CD14-positive monocyte (primary cell): ENCODE data around the gene SYNM. TPM values are rescaled to one million over a fixed set of nuclear protein-coding genes. Genes with fewer than 3 reads are reported as not detected.
A peak's percentile ranks its signal among the peaks of the same experiment; 100 is the strongest.

ENCODE experiments used
- DNase-seq, 3 donors: peaks; one replicate each; pipeline ENCODE4 v3.0.0-alpha.2; 2011 to 2022
- H2AFZ ChIP-seq: 2 replicates; pipeline ENCODE4 v1.6.0; 2012; ENCODE audit warnings: mild to moderate bottlenecking, low read depth, low read length, inconsistent platforms; ENCODE audit not compliant: insufficient read depth, poor library complexity, severe bottlenecking
- H3K27ac ChIP-seq, 2 donors: 1 replicate in 1 of 2; 2 replicates in 1 of 2; pipeline ENCODE4 v1.5.1; 2012 to 2013; ENCODE audit warnings: low read length in 2 of 2, control low read depth in 1 of 2, inconsistent platforms in 1 of 2, low read depth in 1 of 2, mild to moderate bottlenecking in 1 of 2
- H3K27me3 ChIP-seq, 2 donors: one replicate each; pipeline versions ENCODE4 v1.6.0 to v1.6.1; 2011 to 2013; ENCODE audit warnings: low read length in 2 of 2; ENCODE audit not compliant: control insufficient read depth in 2 of 2, insufficient read depth in 2 of 2
- H3K36me3 ChIP-seq, 2 donors: replicated peaks in 1 of 2; 1 replicate in 1 of 2; 2 replicates in 1 of 2; pipeline versions ENCODE4 v1.5.1 to v1.6.1; 2012 to 2013; ENCODE audit warnings: low read length in 2 of 2, control low read depth in 1 of 2, inconsistent platforms in 1 of 2, mild to moderate bottlenecking in 1 of 2; ENCODE audit not compliant: insufficient read depth in 2 of 2, control insufficient read depth in 1 of 2
- H3K4me1 ChIP-seq, 2 donors: 1 replicate in 1 of 2; 2 replicates in 1 of 2; pipeline versions ENCODE4 v1.5.1 to v1.6.1; 2012 to 2013; ENCODE audit warnings: low read length in 2 of 2, control low read depth in 1 of 2, inconsistent platforms in 1 of 2, mild to moderate bottlenecking in 1 of 2, moderate library complexity in 1 of 2; ENCODE audit not compliant: insufficient read depth in 2 of 2, control insufficient read depth in 1 of 2
- H3K4me2 ChIP-seq: replicated peaks from 2 replicates; pipeline ENCODE3; 2012; ENCODE audit warnings: low read length, moderate library complexity, mild to moderate bottlenecking; ENCODE audit not compliant: poor library complexity, severe bottlenecking; ENCODE audit errors: extremely low read depth
- H3K4me3 ChIP-seq, 3 experiments: fragments of 200-600 bp in 1 of 3; sonication (generic) in 1 of 3; replicated peaks in 1 of 3; 1 replicate in 2 of 3; 2 replicates in 1 of 3; pipeline ENCODE4 v1.5.1; 2011 to 2013; ENCODE audit warnings: low read length in 3 of 3, mild to moderate bottlenecking in 3 of 3, control low read depth in 2 of 3, low read depth in 2 of 3, inconsistent platforms in 1 of 3, moderate library complexity in 1 of 3
- H3K79me2 ChIP-seq: 2 replicates; pipeline ENCODE4 v1.6.0; 2012; ENCODE audit warnings: mild to moderate bottlenecking, control low read depth, inconsistent platforms, low read length, moderate library complexity; ENCODE audit not compliant: insufficient read depth
- H3K9ac ChIP-seq: 2 replicates; pipeline ENCODE4 v1.6.0; 2017; ENCODE audit warnings: low read length, mild to moderate bottlenecking; ENCODE audit not compliant: insufficient read depth, poor library complexity, severe bottlenecking
- H3K9me3 ChIP-seq, 2 donors: replicated peaks in 1 of 2; 1 replicate in 1 of 2; 2 replicates in 1 of 2; pipeline versions ENCODE4 v1.5.1 to v1.6.1; 2012 to 2013; ENCODE audit warnings: low read length in 2 of 2, control low read depth in 1 of 2; ENCODE audit not compliant: control insufficient read depth in 1 of 2, insufficient read depth in 1 of 2
- H4K20me1 ChIP-seq: 2 replicates; pipeline ENCODE4 v1.6.0; 2012; ENCODE audit warnings: mild to moderate bottlenecking, low read length, control low read depth, moderate library complexity; ENCODE audit not compliant: insufficient read depth
- H3K27ac Mint-ChIP-seq, 7 donors: one replicate each; pipeline ENCODE4 v1.8.0; 2020; ENCODE audit warnings: mild to moderate bottlenecking in 7 of 7, mixed read lengths in 7 of 7, moderate library complexity in 6 of 7, inconsistent platforms in 2 of 7
- H3K27me3 Mint-ChIP-seq, 3 donors: one replicate each; pipeline ENCODE4 v1.8.0; 2021 to 2022; ENCODE audit warnings: low read depth in 3 of 3, mild to moderate bottlenecking in 3 of 3, mixed read lengths in 3 of 3, moderate library complexity in 3 of 3, inconsistent platforms in 1 of 3
- H3K36me3 Mint-ChIP-seq, 2 donors: one replicate each; pipeline ENCODE4 v1.8.0; 2020; ENCODE audit warnings: mixed read lengths in 2 of 2, inconsistent platforms in 1 of 2, mild to moderate bottlenecking in 1 of 2
- H3K4me1 Mint-ChIP-seq: one replicate; pipeline ENCODE4 v1.8.0; 2020; ENCODE audit warnings: mild to moderate bottlenecking, mixed read lengths
- H3K4me3 Mint-ChIP-seq, 2 donors: one replicate each; pipeline ENCODE4 v1.8.0; 2020; ENCODE audit warnings: mild to moderate bottlenecking in 2 of 2, mixed read lengths in 2 of 2, moderate library complexity in 1 of 2
- H3K9me3 Mint-ChIP-seq, 7 donors: one replicate each; pipeline ENCODE4 v1.8.0; 2020 to 2022; ENCODE audit warnings: mixed read lengths in 7 of 7, mild to moderate bottlenecking in 6 of 7, moderate library complexity in 6 of 7, inconsistent platforms in 2 of 7
- WGBS: methylation state at CpG from one replicate; pipeline ENCODE4 v1.1.5; 2013; ENCODE audit warnings: missing lambda C conversion rate; ENCODE audit not compliant: insufficient coverage; 5-methylcytosine and 5-hydroxymethylcytosine counted together
- intact Hi-C, 2 donors: fragments of 100-400 bp; cut with micrococcal nuclease; formaldehyde crosslinking; loops; one replicate each; pipeline versions ENCODE4 v1.15.0 to v1.15.1; 2023
- polyA plus RNA-seq, 3 donors: library from polyadenylated mRNA; depleted of rRNA in 1 of 3; unstranded in 2 of 3; stranded (reverse) in 1 of 3; fragments of 300-500 nt in 2 of 3; fragments of >200 nt in 1 of 3; fragmentation: Illumina TruSeq in 2 of 3; gene quantifications; 1 replicate in 2 of 3; 2 replicates in 1 of 3; pipeline ENCODE4 v1.2.3, GENCODE V29; 2012 to 2021
- TF ChIP-seq, protein P1 (sequence below): fragments of 200-600 bp; IDR thresholded peaks from one replicate; pipeline ENCODE4 v1.8.0; 2022; ENCODE audit warnings: antibody characterized with exemption, mild to moderate bottlenecking

The SYNM gene
- polyA plus RNA-seq, 3 donors, result 0.04 to 0.05 TPM; not detected in 1

- TF ChIP-seq, protein P1, sequence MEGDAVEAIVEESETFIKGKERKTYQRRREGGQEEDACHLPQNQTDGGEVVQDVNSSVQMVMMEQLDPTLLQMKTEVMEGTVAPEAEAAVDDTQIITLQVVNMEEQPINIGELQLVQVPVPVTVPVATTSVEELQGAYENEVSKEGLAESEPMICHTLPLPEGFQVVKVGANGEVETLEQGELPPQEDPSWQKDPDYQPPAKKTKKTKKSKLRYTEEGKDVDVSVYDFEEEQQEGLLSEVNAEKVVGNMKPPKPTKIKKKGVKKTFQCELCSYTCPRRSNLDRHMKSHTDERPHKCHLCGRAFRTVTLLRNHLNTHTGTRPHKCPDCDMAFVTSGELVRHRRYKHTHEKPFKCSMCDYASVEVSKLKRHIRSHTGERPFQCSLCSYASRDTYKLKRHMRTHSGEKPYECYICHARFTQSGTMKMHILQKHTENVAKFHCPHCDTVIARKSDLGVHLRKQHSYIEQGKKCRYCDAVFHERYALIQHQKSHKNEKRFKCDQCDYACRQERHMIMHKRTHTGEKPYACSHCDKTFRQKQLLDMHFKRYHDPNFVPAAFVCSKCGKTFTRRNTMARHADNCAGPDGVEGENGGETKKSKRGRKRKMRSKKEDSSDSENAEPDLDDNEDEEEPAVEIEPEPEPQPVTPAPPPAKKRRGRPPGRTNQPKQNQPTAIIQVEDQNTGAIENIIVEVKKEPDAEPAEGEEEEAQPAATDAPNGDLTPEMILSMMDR, result no peak
- H3K9me3 Mint-ChIP-seq, result no peaks in the 10 kb centered on the region
- H3K4me3 Mint-ChIP-seq, result no peak overlapping the region
- H3K4me1 Mint-ChIP-seq, result peaks cover 2% of the 10 kb centered on the region
- no peaks in the 10 kb centered on the region for H3K9me3 ChIP-seq
- H3K27ac Mint-ChIP-seq, result no peak overlapping the region
- 100% methylated on average over 1 of the region's 3 CpGs for WGBS
- H3K4me1 ChIP-seq, result no peaks in the 10 kb centered on the region
- H3K27me3 Mint-ChIP-seq, result peaks cover 0 to 2% (median 0%) of the 10 kb centered on the region in 3 donors
- peaks cover 0 to 5% of the 10 kb centered on the region in 2 donors for H3K36me3 ChIP-seq
- H3K79me2 ChIP-seq, result no peaks in the 10 kb centered on the region
- H3K4me3 ChIP-seq, result no peak overlapping the region
- H4K20me1 ChIP-seq, result no peaks in the 10 kb centered on the region
- H3K9ac ChIP-seq, result no peak overlapping the region
- no peak overlapping the region for H3K27ac ChIP-seq
- intact Hi-C loops, result no loop called here
- no peak overlapping the region for H3K4me2 ChIP-seq
- peaks cover 0 to 4% of the 10 kb centered on the region in 2 donors for H3K36me3 Mint-ChIP-seq
- H3K27me3 ChIP-seq, result no peaks in the 10 kb centered on the region
- H2AFZ ChIP-seq, result no peak overlapping the region
- DNase-seq, result no peak
These were observed 68.1 kb downstream of the SYNM start for GRCh38 chr15:99172989-99173388.

DNA sequence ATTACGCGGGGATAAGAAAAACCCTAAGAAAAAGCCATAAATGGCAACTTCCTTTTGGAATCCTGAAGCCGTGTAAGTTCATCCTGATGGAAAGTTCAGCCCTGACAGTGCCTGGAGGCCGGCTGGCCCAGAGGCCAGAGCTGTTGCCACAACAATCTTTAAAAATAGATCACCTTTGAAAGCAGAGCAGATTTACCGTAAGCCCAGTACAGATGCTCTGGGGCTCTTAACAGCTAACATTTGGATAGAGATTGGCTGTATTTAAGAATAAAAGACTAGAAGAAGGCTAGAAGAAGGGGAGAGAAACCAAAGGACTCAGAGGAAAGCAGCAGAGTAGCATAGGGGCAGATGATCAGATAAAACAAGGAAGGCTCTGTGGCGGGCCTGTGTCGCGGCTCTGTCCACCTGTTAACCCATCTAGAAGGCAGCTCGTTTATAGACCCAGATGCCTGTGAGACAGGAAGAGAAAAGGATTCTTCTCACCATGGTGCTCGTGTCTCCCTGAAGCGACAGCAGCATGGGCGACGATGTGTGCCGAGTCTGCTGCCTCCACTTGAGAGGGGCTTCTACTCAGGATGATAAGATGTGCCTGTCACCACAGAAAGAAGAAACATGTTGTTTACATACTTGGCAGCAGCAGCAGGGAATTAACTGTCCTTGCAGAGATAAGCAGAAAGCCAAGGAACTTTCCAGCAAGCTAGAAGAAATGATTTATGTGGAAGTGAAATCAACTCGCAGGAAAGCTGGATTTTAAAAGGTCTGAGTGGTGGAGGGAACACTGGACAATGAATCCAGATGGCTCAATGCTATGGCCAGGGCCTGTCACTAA is 69.9 kb downstream of the SYNM start:
- Mint-ChIP-seq H3K27ac (peak overlapping the region in 1 of 7 donors; percentile 76), H3K4me1 (no peaks in the 10 kb centered on the region), H3K36me3 (peaks cover 0 to 4% of the 10 kb centered on the region in 2 donors), H3K4me3 (no peak overlapping the region), H3K27me3 (no peaks in the 10 kb centered on the region), H3K9me3 (no peaks in the 10 kb centered on the region)
- no peaks in the 10 kb centered on the region for H3K27me3 ChIP-seq
- 84% methylated on average over 10 of the region's 15 CpGs for WGBS
- no peaks in the 10 kb centered on the region for H3K4me1 ChIP-seq
- DNase-seq, result no peak
- no peaks in the 10 kb centered on the region for H3K9me3 ChIP-seq
- TF ChIP-seq, protein P1, result no peak
- no peak overlapping the region for H3K27ac ChIP-seq
- H3K4me2 ChIP-seq, result no peak overlapping the region
- H3K79me2 ChIP-seq, result no peaks in the 10 kb centered on the region
- H4K20me1 ChIP-seq, result no peaks in the 10 kb centered on the region
- H2AFZ ChIP-seq, result no peak overlapping the region
- intact Hi-C loops, result no loop called here
- H3K4me3 ChIP-seq, result no peak overlapping the region
- no peak overlapping the region for H3K9ac ChIP-seq
- peaks cover 0 to 5% of the 10 kb centered on the region in 2 donors for H3K36me3 ChIP-seq
